ENCODE data around the gene TTC28. TPM values are rescaled to one million over a fixed set of nuclear protein-coding genes. Genes with fewer than 3 reads are reported as not detected.

TTC28 gene
- total RNA-seq, 1 donor from 2014 or later = 1.3 TPM

DNA sequence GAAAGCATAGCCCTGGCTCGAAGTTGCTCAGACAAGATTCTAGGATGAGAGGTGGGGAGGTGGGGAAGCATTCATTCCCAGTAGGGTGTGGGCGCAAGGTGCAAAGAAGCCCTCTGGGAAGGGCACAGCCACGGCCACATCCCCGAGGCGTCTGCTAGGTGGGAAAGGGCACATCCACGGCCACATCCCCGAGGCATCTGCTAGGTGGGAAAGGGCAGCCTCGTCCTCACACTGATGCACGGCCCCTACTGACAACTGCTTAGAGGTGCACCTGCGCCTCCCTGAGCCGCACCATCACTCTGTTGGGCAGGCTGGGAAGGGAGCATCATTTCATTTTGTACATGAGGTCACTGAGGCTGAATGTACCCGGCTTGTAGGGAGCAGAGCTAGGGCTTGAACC is 666.0 kb downstream of the TTC28 start:
- H3K27me3 ChIP-seq (ENCODE audit: control insufficient read depth, insufficient read depth, low read length) = peaks cover 2% of the 10 kb centered on the region
- FAIRE-seq (no peak), DNase-seq (ENCODE audit: low read depth) (no peak)
- H3K4me3 ChIP-seq (ENCODE audit: low read depth, low read length) = no peak overlapping the region
- H3K36me3 ChIP-seq (ENCODE audit: control insufficient read depth, insufficient read depth, low read length) = no peaks in the 10 kb centered on the region
- TF ChIP-seq, protein P1, sequence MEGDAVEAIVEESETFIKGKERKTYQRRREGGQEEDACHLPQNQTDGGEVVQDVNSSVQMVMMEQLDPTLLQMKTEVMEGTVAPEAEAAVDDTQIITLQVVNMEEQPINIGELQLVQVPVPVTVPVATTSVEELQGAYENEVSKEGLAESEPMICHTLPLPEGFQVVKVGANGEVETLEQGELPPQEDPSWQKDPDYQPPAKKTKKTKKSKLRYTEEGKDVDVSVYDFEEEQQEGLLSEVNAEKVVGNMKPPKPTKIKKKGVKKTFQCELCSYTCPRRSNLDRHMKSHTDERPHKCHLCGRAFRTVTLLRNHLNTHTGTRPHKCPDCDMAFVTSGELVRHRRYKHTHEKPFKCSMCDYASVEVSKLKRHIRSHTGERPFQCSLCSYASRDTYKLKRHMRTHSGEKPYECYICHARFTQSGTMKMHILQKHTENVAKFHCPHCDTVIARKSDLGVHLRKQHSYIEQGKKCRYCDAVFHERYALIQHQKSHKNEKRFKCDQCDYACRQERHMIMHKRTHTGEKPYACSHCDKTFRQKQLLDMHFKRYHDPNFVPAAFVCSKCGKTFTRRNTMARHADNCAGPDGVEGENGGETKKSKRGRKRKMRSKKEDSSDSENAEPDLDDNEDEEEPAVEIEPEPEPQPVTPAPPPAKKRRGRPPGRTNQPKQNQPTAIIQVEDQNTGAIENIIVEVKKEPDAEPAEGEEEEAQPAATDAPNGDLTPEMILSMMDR (IDR thresholded peaks at IDR 0.05; ENCODE audit: insufficient read depth, low read length, severe bottlenecking) = no peak

DNA sequence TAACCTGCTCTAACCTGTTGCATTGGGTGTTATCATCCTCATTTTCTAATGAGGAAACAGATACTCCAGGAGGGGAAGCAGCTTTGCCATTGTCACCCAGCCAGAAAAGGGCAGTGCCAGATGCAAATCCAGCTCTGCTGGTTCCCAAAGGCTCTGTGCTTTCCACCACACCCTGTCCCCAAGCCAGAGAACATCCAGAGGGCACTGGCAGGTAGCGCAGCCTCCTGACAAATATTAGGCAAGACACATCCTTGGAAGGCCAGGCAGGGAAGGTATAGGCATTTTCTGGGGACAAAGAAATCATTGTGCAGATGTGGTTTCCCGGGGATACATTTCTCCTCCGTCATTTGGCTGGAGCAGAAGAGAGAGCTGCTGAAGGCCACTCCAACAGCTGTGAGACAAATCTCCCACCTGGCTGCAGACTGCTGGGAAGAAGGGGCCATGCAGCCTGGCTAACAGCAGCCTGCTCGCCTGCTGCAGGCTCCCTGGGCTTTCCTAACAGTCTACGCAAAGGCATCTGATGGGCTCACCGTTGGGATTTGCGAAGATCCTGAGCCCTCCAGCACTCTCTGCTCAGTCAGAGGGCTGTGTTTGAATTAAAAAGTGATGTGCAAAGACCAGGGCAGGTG is 666.7 kb downstream of the TTC28 start:
- no peaks in the 10 kb centered on the region for H3K36me3 ChIP-seq (ENCODE audit: control insufficient read depth, insufficient read depth, low read length)
- FAIRE-seq = peak; percentile 28
- peaks cover 2% of the 10 kb centered on the region for H3K27me3 ChIP-seq (ENCODE audit: control insufficient read depth, insufficient read depth, low read length)
- peak; percentile 18 for DNase-seq (ENCODE audit: low read depth)
- no peak overlapping the region for H3K4me3 ChIP-seq (ENCODE audit: low read depth, low read length)
- TF ChIP-seq, protein P1 (IDR thresholded peaks at IDR 0.05; ENCODE audit: insufficient read depth, low read length, severe bottlenecking) = no peak

DNA sequence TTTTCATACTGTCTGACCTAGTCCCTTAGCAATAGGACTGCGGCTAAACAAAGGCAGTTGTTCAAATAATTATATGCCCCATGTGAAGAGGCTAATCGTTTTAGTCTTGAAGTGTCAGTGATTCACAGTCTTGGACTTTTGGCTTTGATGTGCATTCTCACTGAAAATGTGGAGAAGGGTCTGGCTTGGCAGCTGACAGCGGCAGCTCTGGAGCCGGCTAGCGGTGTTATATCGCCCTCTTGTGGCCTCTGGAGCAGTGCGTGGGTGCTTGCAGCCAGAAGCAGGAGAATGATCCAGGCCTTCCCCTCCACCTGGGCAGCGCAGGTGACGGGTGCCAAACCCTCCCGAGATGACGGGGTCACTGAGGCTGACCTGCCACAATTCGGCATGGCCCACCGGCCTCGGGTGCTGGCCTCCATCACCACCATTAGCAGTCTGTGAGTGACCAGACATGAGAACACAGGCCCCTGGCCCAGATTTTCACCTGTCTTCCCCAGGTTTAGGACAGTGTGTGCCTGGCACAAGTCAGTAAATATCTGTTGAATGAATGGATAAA is 670.3 kb downstream of the TTC28 start:
- TF ChIP-seq, protein P1 (IDR thresholded peaks at IDR 0.05; ENCODE audit: insufficient read depth, low read length, severe bottlenecking) = peak; percentile 97
- no peaks in the 10 kb centered on the region for H3K36me3 ChIP-seq (ENCODE audit: control insufficient read depth, insufficient read depth, low read length)
- no peak overlapping the region for H3K4me3 ChIP-seq (ENCODE audit: low read depth, low read length)
- H3K27me3 ChIP-seq (ENCODE audit: control insufficient read depth, insufficient read depth, low read length) = no peaks in the 10 kb centered on the region
- peak; percentile 69 for DNase-seq (ENCODE audit: low read depth)
- peak; percentile 40 for FAIRE-seq

DNA sequence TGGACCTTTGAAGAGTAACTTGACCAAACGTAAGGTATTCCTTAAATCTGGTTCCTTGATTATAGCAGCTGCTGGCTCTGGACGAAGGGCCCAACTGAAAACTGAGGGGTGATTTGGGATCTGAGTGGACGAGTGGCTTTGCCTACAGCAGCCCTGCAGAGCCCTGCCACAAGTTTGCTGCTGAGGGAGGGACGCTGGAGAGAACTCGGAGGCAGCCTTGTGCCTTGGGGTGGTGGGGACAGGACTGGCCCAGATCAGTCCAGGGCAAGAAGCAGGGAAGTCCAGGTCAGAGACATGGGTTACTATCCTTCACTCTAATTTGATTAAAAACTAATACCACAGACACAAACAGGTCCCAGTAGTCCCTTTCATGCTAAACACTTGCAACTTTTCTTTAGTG is 671.0 kb downstream of the TTC28 start:
- no peak overlapping the region for H3K4me3 ChIP-seq (ENCODE audit: low read depth, low read length)
- TF ChIP-seq, protein P1 (IDR thresholded peaks at IDR 0.05; ENCODE audit: insufficient read depth, low read length, severe bottlenecking) = no peak
- H3K36me3 ChIP-seq (ENCODE audit: control insufficient read depth, insufficient read depth, low read length) = no peaks in the 10 kb centered on the region
- DNase-seq (ENCODE audit: low read depth) (no peak), FAIRE-seq (no peak)
- H3K27me3 ChIP-seq (ENCODE audit: control insufficient read depth, insufficient read depth, low read length) = no peaks in the 10 kb centered on the region

DNA sequence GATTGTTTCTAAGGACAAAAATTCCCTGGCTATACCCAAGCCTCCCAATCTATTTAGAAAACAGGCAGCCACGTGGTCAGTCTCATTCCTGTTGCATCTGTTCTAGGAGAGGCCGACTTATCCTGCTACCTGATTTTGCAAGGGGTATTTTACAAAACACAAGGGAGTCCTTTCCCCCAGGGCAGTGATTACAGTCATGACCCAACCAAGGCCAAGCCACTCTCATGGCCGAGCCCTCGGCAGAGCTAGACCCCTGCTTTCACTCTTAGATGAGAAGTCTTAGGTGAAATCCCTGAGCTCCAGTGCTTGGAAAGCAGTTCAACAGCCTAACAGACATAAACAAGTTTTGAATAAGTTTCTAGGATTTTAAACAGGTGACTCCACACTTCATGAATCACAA is 671.6 kb downstream of the TTC28 start:
- FAIRE-seq = no peak
- no peak for DNase-seq (ENCODE audit: low read depth)
- Histone ChIP-seq H3K27me3 (ENCODE audit: control insufficient read depth, insufficient read depth, low read length) (no peaks in the 10 kb centered on the region), H3K36me3 (ENCODE audit: control insufficient read depth, insufficient read depth, low read length) (no peaks in the 10 kb centered on the region), H3K4me3 (ENCODE audit: low read depth, low read length) (no peak overlapping the region)
- TF ChIP-seq, protein P1 (IDR thresholded peaks at IDR 0.05; ENCODE audit: insufficient read depth, low read length, severe bottlenecking) = no peak

DNA sequence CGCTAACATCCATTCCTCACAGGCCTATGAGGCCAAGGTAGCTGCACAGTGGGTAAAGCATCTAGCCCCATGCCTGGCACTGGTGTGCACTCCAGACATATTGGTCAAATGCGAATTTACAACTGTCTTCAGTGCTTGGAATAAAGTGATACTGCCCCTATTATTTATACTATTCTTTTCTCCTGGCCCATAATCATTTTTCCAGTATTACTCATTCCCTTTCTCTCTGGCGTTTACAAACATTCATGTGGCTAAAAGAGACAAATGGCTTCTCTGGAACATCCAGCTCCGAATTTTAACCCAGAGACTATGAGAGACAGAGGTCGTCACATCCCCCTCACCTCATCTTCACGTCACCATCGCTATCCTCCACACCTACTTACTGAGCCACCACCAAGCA is 673.4 kb downstream of the TTC28 start:
- DNase-seq (ENCODE audit: low read depth) (no peak), FAIRE-seq (no peak)
- Histone ChIP-seq H3K36me3 (ENCODE audit: control insufficient read depth, insufficient read depth, low read length) (no peaks in the 10 kb centered on the region), H3K27me3 (ENCODE audit: control insufficient read depth, insufficient read depth, low read length) (no peaks in the 10 kb centered on the region), H3K4me3 (ENCODE audit: low read depth, low read length) (no peak overlapping the region)
- TF ChIP-seq, protein P1 (IDR thresholded peaks at IDR 0.05; ENCODE audit: insufficient read depth, low read length, severe bottlenecking) = no peak

Data from bronchial epithelial cell (primary cell).